Measurements from ENCODE around the gene RFNG. TPM values are rescaled to one million over a fixed set of nuclear protein-coding genes. Genes with fewer than 3 reads are reported as not detected.

Gene RFNG
- total RNA-seq, 4 donors from 2014 or later, result 33.2 to 92.0 (median 48.8) TPM

DNA sequence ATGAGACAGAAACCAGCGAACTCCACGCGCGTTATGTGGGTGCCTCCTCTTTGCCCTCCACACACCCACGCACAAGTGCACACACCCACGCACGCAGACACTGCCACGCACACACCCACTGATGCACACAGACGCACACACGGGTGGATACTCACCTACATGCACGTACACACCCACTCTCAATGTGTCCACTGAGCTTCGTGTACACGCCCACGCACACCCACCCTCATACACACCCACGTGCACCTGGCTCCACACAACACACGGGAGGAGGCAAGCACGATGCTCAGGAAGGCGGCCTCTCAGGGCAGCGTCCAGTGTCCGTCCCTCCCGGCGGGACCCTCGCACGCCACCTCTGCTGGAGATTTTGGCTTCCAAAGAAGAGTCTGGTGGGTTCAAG is 4.2 kb downstream of the RFNG start:
- in situ Hi-C loops (cut with MboI; ENCODE audit: low pct_ligation_motif_present in 1 of 4, low pct_unique_long_range_greater_than_20kb in 1 of 4, low sequenced_read_pairs in 3 of 4), result loop anchor here in 2 of 4 donors (25.0 kb wide), 1 partner anchor 115 kb away; no protein-coding TSS in a partner anchor
- TF ChIP-seq POLR2A (IDR thresholded peaks at IDR 0.05) (no peak), POLR2AphosphoS5 (IDR thresholded peaks at IDR 0.05) (no peak), EP300 (IDR thresholded peaks at IDR 0.05; ENCODE audit: low read depth) (no peak)
- TF ChIP-seq, protein P1, sequence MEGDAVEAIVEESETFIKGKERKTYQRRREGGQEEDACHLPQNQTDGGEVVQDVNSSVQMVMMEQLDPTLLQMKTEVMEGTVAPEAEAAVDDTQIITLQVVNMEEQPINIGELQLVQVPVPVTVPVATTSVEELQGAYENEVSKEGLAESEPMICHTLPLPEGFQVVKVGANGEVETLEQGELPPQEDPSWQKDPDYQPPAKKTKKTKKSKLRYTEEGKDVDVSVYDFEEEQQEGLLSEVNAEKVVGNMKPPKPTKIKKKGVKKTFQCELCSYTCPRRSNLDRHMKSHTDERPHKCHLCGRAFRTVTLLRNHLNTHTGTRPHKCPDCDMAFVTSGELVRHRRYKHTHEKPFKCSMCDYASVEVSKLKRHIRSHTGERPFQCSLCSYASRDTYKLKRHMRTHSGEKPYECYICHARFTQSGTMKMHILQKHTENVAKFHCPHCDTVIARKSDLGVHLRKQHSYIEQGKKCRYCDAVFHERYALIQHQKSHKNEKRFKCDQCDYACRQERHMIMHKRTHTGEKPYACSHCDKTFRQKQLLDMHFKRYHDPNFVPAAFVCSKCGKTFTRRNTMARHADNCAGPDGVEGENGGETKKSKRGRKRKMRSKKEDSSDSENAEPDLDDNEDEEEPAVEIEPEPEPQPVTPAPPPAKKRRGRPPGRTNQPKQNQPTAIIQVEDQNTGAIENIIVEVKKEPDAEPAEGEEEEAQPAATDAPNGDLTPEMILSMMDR (IDR thresholded peaks at IDR 0.05), result no peak
- WGBS, 2 donors (ENCODE audit: low coverage in 1 of 2), result 85% methylated on average over 23 of the region's 24 CpGs; no CpG with 5 or more reads in 1 of the 2 donors
- no peak overlapping the region for H3K27ac ChIP-seq
- H3K36me3 ChIP-seq, result no peaks in the 10 kb centered on the region
- intact Hi-C loops (cut with DNase I; ENCODE audit: low total_unique reads), result no loop called here
- no peaks in the 10 kb centered on the region for H3K9me3 ChIP-seq
- H3K4me1 ChIP-seq, result peaks cover 6 to 17% (median 14%) of the 10 kb centered on the region in 4 donors
- DNase-seq, result no peak
- H3K4me3 ChIP-seq, result no peak overlapping the region
- no peaks in the 10 kb centered on the region for H3K27me3 ChIP-seq

DNA sequence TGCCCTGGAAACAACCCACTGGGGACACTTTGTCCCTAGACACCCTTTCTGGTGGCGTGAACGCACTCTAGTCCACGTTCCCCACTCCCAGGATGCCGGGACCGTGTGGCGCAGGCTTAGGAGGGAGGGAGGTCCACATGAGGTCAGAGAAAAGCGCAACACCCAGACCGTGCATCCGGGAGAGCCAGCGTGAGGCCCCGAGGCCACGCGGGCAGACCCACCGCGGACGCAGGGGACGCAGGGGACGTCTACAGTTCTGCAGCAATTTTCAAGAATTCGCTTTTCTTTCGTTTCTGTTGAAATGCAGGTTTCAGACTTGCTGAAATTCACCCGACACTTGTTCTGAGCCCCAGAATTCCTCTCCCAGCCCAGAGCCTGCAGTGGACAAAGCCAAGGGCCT is 4.7 kb downstream of the RFNG start:
- no peak overlapping the region for H3K4me3 ChIP-seq
- DNase-seq, result no peak
- no peaks in the 10 kb centered on the region for H3K27me3 ChIP-seq
- no peaks in the 10 kb centered on the region for H3K36me3 ChIP-seq
- 89 to 100% methylated on average over 2 to 21 of the region's 21 CpGs for WGBS, 2 donors (ENCODE audit: low coverage in 1 of 2)
- no peak overlapping the region for H3K27ac ChIP-seq
- H3K9me3 ChIP-seq, result no peaks in the 10 kb centered on the region
- H3K4me1 ChIP-seq, result peaks cover 5 to 16% (median 13%) of the 10 kb centered on the region in 4 donors
- in situ Hi-C loops (cut with MboI; ENCODE audit: low pct_ligation_motif_present in 1 of 4, low pct_unique_long_range_greater_than_20kb in 1 of 4, low sequenced_read_pairs in 3 of 4), result loop anchor here in 2 of 4 donors (25.0 kb wide), 1 partner anchor 115 kb away; no protein-coding TSS in a partner anchor
- TF ChIP-seq POLR2AphosphoS5 (IDR thresholded peaks at IDR 0.05) (no peak), POLR2A (IDR thresholded peaks at IDR 0.05) (no peak), EP300 (IDR thresholded peaks at IDR 0.05; ENCODE audit: low read depth) (no peak)
- TF ChIP-seq, protein P1 (IDR thresholded peaks at IDR 0.05), result no peak
- intact Hi-C loops (cut with DNase I; ENCODE audit: low total_unique reads), result no loop called here

DNA sequence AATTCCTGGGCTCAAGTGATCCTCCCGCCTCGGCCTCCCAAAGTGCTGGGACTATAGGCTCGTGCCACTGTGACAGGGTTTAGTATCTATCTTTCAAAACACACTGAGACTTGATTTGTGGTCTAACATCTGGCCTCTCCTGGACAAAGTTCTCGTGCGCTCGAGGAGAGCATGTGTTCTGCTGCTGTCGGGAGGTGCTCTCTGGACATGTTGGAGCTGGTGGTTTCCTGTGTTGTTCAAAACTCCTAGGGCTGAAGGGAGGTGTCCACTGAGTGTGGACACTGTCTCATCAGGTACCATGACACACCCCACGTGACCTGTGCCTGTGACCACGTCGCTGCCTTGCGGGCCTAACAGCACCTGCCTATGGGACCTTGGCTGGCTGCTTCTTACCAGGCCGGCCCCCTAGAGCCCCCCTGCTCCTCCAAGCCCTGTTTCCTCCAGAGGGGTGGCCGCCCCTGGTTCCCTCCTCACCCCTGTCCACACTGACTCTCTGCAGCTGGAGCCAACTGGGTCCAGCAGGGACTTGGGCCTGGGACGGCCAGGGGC is 5.6 kb downstream of the RFNG start:
- H3K4me1 ChIP-seq, result peaks cover 5 to 13% (median 12%) of the 10 kb centered on the region in 4 donors
- H3K27ac ChIP-seq, result no peak overlapping the region
- no peaks in the 10 kb centered on the region for H3K9me3 ChIP-seq
- no peaks in the 10 kb centered on the region for H3K27me3 ChIP-seq
- H3K4me3 ChIP-seq, result no peak overlapping the region
- no peak for DNase-seq
- H3K36me3 ChIP-seq, result no peaks in the 10 kb centered on the region
- 76% methylated on average over 14 of the region's 14 CpGs; no CpG with 5 or more reads in 1 of the 2 donors for whole genome bisulfite sequencing, 2 donors (ENCODE audit: low coverage in 1 of 2)
- in situ Hi-C loops (cut with MboI; ENCODE audit: low pct_ligation_motif_present in 1 of 4, low pct_unique_long_range_greater_than_20kb in 1 of 4, low sequenced_read_pairs in 3 of 4), result loop anchor here in 2 of 4 donors (25.0 kb wide), 1 partner anchor 116 kb away; no protein-coding TSS in a partner anchor
- TF ChIP-seq POLR2AphosphoS5 (IDR thresholded peaks at IDR 0.05) (no peak), EP300 (IDR thresholded peaks at IDR 0.05; ENCODE audit: low read depth) (no peak), POLR2A (IDR thresholded peaks at IDR 0.05) (no peak)
- TF ChIP-seq, protein P1 (IDR thresholded peaks at IDR 0.05), result no peak
- intact Hi-C loops (cut with DNase I; ENCODE audit: low total_unique reads), result no loop called here

DNA sequence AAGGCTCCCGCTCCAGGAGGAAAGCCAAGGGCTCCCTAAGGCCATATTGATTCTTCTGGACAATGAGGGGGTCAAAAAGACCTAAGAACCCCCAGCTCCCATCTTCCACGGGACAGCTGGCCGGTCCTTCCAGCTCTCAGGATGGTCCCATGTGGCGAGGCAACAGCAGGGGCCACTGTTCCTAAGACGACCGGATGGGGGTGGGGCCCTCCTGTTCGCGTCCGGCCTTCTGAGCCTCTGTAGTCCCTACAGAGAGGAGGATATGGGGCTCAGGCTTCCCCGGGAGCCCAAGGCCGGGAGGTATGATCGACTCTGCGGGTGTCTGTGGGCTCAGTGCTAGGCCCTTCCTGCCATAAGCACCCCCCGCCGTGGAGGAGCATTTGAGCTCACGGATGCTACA is 8.1 kb downstream of the RFNG start:
- DNase-seq, result no peak
- Histone ChIP-seq H3K4me3 (no peak overlapping the region), H3K36me3 (no peaks in the 10 kb centered on the region), H3K4me1 (no peaks in the 10 kb centered on the region), H3K27ac (no peak overlapping the region), H3K9me3 (no peaks in the 10 kb centered on the region), H3K27me3 (no peaks in the 10 kb centered on the region)
- TF ChIP-seq POLR2AphosphoS5 (IDR thresholded peaks at IDR 0.05) (no peak), EP300 (IDR thresholded peaks at IDR 0.05; ENCODE audit: low read depth) (no peak), POLR2A (IDR thresholded peaks at IDR 0.05) (no peak)
- TF ChIP-seq, protein P1 (IDR thresholded peaks at IDR 0.05), result no peak
- WGBS, 2 donors (ENCODE audit: low coverage in 1 of 2), result 76% methylated on average over 16 of the region's 16 CpGs; no CpG with 5 or more reads in 1 of the 2 donors
- intact Hi-C loops (cut with DNase I; ENCODE audit: low total_unique reads), result no loop called here
- in situ Hi-C loops (cut with MboI; ENCODE audit: low pct_ligation_motif_present in 1 of 4, low pct_unique_long_range_greater_than_20kb in 1 of 4, low sequenced_read_pairs in 3 of 4), result loop anchor here in 2 of 4 donors (25.0 kb wide), 1 partner anchor 119 kb away; no protein-coding TSS in a partner anchor

Data from transverse colon (tissue), 4 donors.